H9 (cell line): ENCODE measurements around the gene OTOGL. TPM values are rescaled to one million over a fixed set of nuclear protein-coding genes. Genes with fewer than 3 reads are reported as not detected.

ENCODE experiments used
- DNase-seq: peaks from one replicate; pipeline ENCODE4 v3.0.0-alpha.2; 2017
- H2AFZ ChIP-seq: one replicate; pipeline ENCODE4 v1.6.1; 2013; ENCODE audit warnings: mild to moderate bottlenecking, low read length, control low read depth, moderate library complexity
- H2AK5ac ChIP-seq: 2 replicates; pipeline ENCODE4 v1.6.1; 2013; ENCODE audit warnings: low read length, control low read depth, mixed read lengths; ENCODE audit not compliant: insufficient read length
- H2BK120ac ChIP-seq: one replicate; pipeline ENCODE4 v1.6.1; 2013; ENCODE audit warnings: low read depth, mild to moderate bottlenecking, low read length, control low read depth, inconsistent platforms; ENCODE audit not compliant: poor library complexity, severe bottlenecking
- H2BK12ac ChIP-seq: 2 replicates; pipeline ENCODE4 v1.6.1; 2013; ENCODE audit warnings: low read length, control low read depth, mixed read lengths, low read depth; ENCODE audit not compliant: insufficient read length
- H2BK15ac ChIP-seq: 2 replicates; pipeline ENCODE4 v1.6.1; 2013; ENCODE audit warnings: low read depth, low read length, control low read depth
- H2BK20ac ChIP-seq: one replicate; pipeline ENCODE4 v1.6.1; 2013; ENCODE audit warnings: low read depth, mild to moderate bottlenecking, low read length, control low read depth, inconsistent platforms; ENCODE audit not compliant: poor library complexity, severe bottlenecking
- H2BK5ac ChIP-seq: 2 replicates; pipeline ENCODE4 v1.6.1; 2013; ENCODE audit warnings: low read length, control low read depth, mixed read lengths; ENCODE audit not compliant: insufficient read length
- H3K14ac ChIP-seq: 2 replicates; pipeline ENCODE4 v1.6.1; 2013; ENCODE audit warnings: low read length, control low read depth; ENCODE audit not compliant: insufficient read depth
- H3K18ac ChIP-seq: 2 replicates; pipeline ENCODE4 v1.6.1; 2013; ENCODE audit warnings: low read depth, mild to moderate bottlenecking, mixed read lengths, low read length, control low read depth; ENCODE audit not compliant: insufficient read length
- H3K23ac ChIP-seq: 2 replicates; pipeline ENCODE4 v1.6.1; 2013; ENCODE audit warnings: low read length, control low read depth, mixed read lengths, low read depth; ENCODE audit not compliant: insufficient read length
- H3K23me2 ChIP-seq: 2 replicates; pipeline ENCODE4 v1.6.1; 2013; ENCODE audit warnings: low read depth, mild to moderate bottlenecking, mixed read lengths, low read length, control low read depth; ENCODE audit not compliant: insufficient read length, poor library complexity, severe bottlenecking
- H3K27ac ChIP-seq: 2 replicates; pipeline ENCODE4 v1.5.1; 2013; ENCODE audit warnings: low read length, control low read depth, mixed read lengths, low read depth; ENCODE audit not compliant: insufficient read length
- H3K27me3 ChIP-seq: 2 replicates; pipeline ENCODE4 v1.6.1; 2013; ENCODE audit warnings: low read length, control low read depth, inconsistent platforms; ENCODE audit not compliant: insufficient read depth
- H3K4ac ChIP-seq: 2 replicates; pipeline ENCODE4 v1.6.1; 2013; ENCODE audit warnings: low read depth, mild to moderate bottlenecking, control low read depth, inconsistent platforms, low read length, moderate library complexity
- H3K4me1 ChIP-seq: 2 replicates; pipeline ENCODE4 v1.6.1; 2013; ENCODE audit warnings: low read length, control low read depth, inconsistent platforms; ENCODE audit not compliant: insufficient read depth
- H3K4me2 ChIP-seq: 2 replicates; pipeline ENCODE4 v1.6.1; 2013; ENCODE audit warnings: low read length, control low read depth, mixed read lengths; ENCODE audit not compliant: insufficient read length, insufficient read depth
- H3K56ac ChIP-seq: 2 replicates; pipeline ENCODE4 v1.6.1; 2013; ENCODE audit warnings: low read depth, mild to moderate bottlenecking, mixed read lengths, low read length, control low read depth; ENCODE audit not compliant: insufficient read length
- H3K79me1 ChIP-seq: 2 replicates; pipeline ENCODE4 v1.6.1; 2013; ENCODE audit warnings: low read depth, mild to moderate bottlenecking, moderate library complexity, low read length, control low read depth, inconsistent platforms; ENCODE audit not compliant: insufficient read depth, poor library complexity, severe bottlenecking
- H3K79me2 ChIP-seq: 2 replicates; pipeline ENCODE4 v1.6.1; 2013; ENCODE audit warnings: low read length, control low read depth, inconsistent platforms; ENCODE audit not compliant: insufficient read depth
- H3K9ac ChIP-seq: 2 replicates; pipeline ENCODE4 v1.6.1; 2013; ENCODE audit warnings: low read length, control low read depth, mixed read lengths; ENCODE audit not compliant: insufficient read length; ENCODE audit errors: extremely low read depth
- H3K9me3 ChIP-seq: one replicate; pipeline ENCODE4 v1.6.1; 2013; ENCODE audit warnings: low read depth, low read length, inconsistent platforms; ENCODE audit not compliant: control insufficient read depth
- H3T11ph ChIP-seq: one replicate; pipeline ENCODE4 v1.6.1; 2013; ENCODE audit warnings: mild to moderate bottlenecking, low read length, control low read depth, inconsistent platforms
- H4K20me1 ChIP-seq: one replicate; pipeline ENCODE4 v1.6.1; 2013; ENCODE audit not compliant: control insufficient read depth, insufficient read length, insufficient read depth
- H4K5ac ChIP-seq: 2 replicates; pipeline ENCODE4 v1.6.1; 2013; ENCODE audit warnings: low read depth, mild to moderate bottlenecking, mixed read lengths, low read length, control low read depth; ENCODE audit not compliant: insufficient read length
- H4K8ac ChIP-seq: replicated peaks from 2 replicates; pipeline ENCODE4 v1.6.1; 2013; ENCODE audit warnings: low read length, control low read depth, mixed read lengths, low read depth; ENCODE audit not compliant: insufficient read length
- H4K91ac ChIP-seq: 2 replicates; pipeline ENCODE4 v1.6.1; 2013; ENCODE audit warnings: low read depth, mild to moderate bottlenecking, moderate library complexity, mixed read lengths, low read length, control low read depth; ENCODE audit not compliant: insufficient read length
- H3K27ac Mint-ChIP-seq, 3 experiments: 2 replicates in 2 of 3; 3 replicates in 1 of 3; pipeline ENCODE4 v1.8.0; 2020 to 2021; ENCODE audit warnings: mixed read lengths in 3 of 3, mild to moderate bottlenecking in 1 of 3, moderate library complexity in 1 of 3
- H3K27me3 Mint-ChIP-seq: 2 replicates; pipeline ENCODE4 v1.8.0; 2021; ENCODE audit warnings: low read depth, mild to moderate bottlenecking, moderate library complexity, mixed read lengths
- H3K36me3 Mint-ChIP-seq, 3 experiments: 2 replicates in 2 of 3; 3 replicates in 1 of 3; pipeline ENCODE4 v1.8.0; 2020 to 2021; ENCODE audit warnings: low read depth in 3 of 3, mixed read lengths in 3 of 3; ENCODE audit not compliant: insufficient read depth in 1 of 3
- H3K4me1 Mint-ChIP-seq, 2 experiments: 2 replicates each; pipeline ENCODE4 v1.8.0; 2020; ENCODE audit warnings: mixed read lengths in 2 of 2
- H3K4me3 Mint-ChIP-seq, 2 experiments: 2 replicates in 1 of 2; 3 replicates in 1 of 2; pipeline ENCODE4 v1.8.0; 2020 to 2021; ENCODE audit warnings: mild to moderate bottlenecking in 2 of 2, mixed read lengths in 2 of 2, moderate library complexity in 1 of 2
- H3K9me3 Mint-ChIP-seq, 2 experiments: 2 replicates in 1 of 2; 3 replicates in 1 of 2; pipeline ENCODE4 v1.8.0; 2020; ENCODE audit warnings: mild to moderate bottlenecking in 2 of 2, mixed read lengths in 2 of 2, moderate library complexity in 1 of 2
- CTCF ChIP-seq: fragments of 200-600 bp; sonication (generic); conservative IDR thresholded peaks from 3 replicates; pipeline ENCODE4 v1.8.0; 2021; ENCODE audit warnings: antibody characterized with exemption, mild to moderate bottlenecking
- WGBS: extraction: QIAGEN DNeasy Blood & Tissue Kit; methylation state at CpG from one replicate; pipeline ENCODE4 v1.1.7; 2013; ENCODE audit warnings: missing lambda C conversion rate, low lambda C conversion rate, mixed read lengths; ENCODE audit not compliant: insufficient read length; ENCODE audit errors: extremely low coverage; 5-methylcytosine and 5-hydroxymethylcytosine counted together
- total RNA-seq: library from RNA; stranded (reverse); gene quantifications from 2 replicates; pipeline ENCODE4 v1.2.1, GENCODE V29; 2021

Gene OTOGL
- total RNA-seq, 1 experiment from 2014 or later = 0.11 TPM

- Histone ChIP-seq H3K18ac (no peak overlapping the region), H3K4ac (no peak overlapping the region), H3K23me2 (no peaks in the 10 kb centered on the region), H2BK20ac (no peak overlapping the region), H2BK5ac (no peak overlapping the region), H3K4me1 (no peaks in the 10 kb centered on the region), H4K8ac (no peak overlapping the region), H2AFZ (no peak overlapping the region), H2BK15ac (no peak overlapping the region), H3K4me2 (no peak overlapping the region), H4K91ac (no peak overlapping the region), H3K9me3 (no peaks in the 10 kb centered on the region), H3K56ac (no peak overlapping the region), H4K5ac (no peak overlapping the region), H3K14ac (no peak overlapping the region), H4K20me1 (no peaks in the 10 kb centered on the region), H2AK5ac (no peak overlapping the region), H3K23ac (no peak overlapping the region), H3K27me3 (no peaks in the 10 kb centered on the region), H3T11ph (no peak overlapping the region), H3K79me1 (no peaks in the 10 kb centered on the region), H3K9ac (no peak overlapping the region), H2BK120ac (no peak overlapping the region), H2BK12ac (no peak overlapping the region), H3K79me2 (no peaks in the 10 kb centered on the region), H3K27ac (no peak overlapping the region)
- no peak overlapping the region for H3K4me3 Mint-ChIP-seq
- H3K27me3 Mint-ChIP-seq = no peaks in the 10 kb centered on the region
- peak; percentile 62 for DNase-seq
- no peaks in the 10 kb centered on the region for H3K36me3 Mint-ChIP-seq
- WGBS = no CpG with 5 or more reads among the region's 2 CpGs
- peaks cover 6% of the 10 kb centered on the region in 2 experiments for H3K4me1 Mint-ChIP-seq
- peak; percentile 81 for TF ChIP-seq CTCF
- no peaks in the 10 kb centered on the region for H3K9me3 Mint-ChIP-seq
- H3K27ac Mint-ChIP-seq = peak overlapping the region in 2 of 3 experiments; percentile 73 to 74; a peak in 2 of 7 replicates
Observed at GRCh38 chr12:80186727-80187217, 87.4 kb downstream of the OTOGL start.
